ENCODE results near the gene SCAPER. TPM values are rescaled to one million over a fixed set of nuclear protein-coding genes. Genes with fewer than 3 reads are reported as not detected.

SCAPER gene
- total RNA-seq, 1 experiment from 2014 or later: 10.3 TPM

DNA sequence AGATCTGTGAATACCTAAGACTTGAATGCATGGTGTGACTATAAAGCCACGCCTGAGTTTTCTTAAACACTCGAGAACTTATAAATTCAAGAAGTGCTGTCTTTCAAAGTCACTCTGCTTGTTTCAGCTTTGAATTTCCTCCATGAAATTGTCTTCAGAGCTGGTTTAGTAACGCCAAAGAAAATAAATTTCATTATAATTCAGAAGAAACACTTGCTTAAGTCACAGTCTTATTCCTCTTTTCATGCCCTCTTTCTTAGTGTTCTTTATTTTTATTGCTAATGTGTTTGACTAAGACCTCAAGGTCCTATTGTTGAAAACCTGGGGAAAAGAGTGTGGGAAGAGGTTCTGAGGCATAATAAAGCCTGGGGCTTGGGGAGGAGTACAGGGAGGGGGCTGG, 23.1 kb upstream of the SCAPER start (continued):
- TF ChIP-seq, protein P1, sequence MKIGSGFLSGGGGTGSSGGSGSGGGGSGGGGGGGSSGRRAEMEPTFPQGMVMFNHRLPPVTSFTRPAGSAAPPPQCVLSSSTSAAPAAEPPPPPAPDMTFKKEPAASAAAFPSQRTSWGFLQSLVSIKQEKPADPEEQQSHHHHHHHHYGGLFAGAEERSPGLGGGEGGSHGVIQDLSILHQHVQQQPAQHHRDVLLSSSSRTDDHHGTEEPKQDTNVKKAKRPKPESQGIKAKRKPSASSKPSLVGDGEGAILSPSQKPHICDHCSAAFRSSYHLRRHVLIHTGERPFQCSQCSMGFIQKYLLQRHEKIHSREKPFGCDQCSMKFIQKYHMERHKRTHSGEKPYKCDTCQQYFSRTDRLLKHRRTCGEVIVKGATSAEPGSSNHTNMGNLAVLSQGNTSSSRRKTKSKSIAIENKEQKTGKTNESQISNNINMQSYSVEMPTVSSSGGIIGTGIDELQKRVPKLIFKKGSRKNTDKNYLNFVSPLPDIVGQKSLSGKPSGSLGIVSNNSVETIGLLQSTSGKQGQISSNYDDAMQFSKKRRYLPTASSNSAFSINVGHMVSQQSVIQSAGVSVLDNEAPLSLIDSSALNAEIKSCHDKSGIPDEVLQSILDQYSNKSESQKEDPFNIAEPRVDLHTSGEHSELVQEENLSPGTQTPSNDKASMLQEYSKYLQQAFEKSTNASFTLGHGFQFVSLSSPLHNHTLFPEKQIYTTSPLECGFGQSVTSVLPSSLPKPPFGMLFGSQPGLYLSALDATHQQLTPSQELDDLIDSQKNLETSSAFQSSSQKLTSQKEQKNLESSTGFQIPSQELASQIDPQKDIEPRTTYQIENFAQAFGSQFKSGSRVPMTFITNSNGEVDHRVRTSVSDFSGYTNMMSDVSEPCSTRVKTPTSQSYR (CRISPR knock-in tag; IDR thresholded peaks at IDR 0.05): no peak
- TF ChIP-seq SOX15 (CRISPR knock-in tag; IDR thresholded peaks at IDR 0.05) (no peak), ZNF219 (CRISPR knock-in tag; IDR thresholded peaks at IDR 0.05; ENCODE audit: borderline replicate concordance) (no peak)

DNA sequence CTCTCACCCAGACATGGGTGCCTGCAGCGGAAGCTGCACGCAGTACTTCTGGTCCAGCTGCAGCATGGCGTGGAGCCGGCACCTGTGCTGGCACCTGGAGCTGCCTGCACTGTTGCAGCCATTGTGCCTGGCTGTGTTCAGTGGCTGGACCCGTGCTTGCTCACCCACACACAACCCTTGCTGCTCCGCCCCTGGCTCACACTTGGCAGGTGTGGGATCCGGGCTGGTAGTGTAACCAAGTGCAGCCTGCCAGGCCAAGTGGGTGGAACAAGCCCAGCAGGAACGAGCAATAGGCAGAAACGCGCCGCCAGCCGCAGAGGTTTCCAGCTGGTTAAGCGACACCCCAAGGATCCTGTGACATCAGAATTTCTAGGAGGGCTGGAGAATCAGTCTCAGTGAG, 11.2 kb upstream of the SCAPER start:
- no peaks in the 10 kb centered on the region for H3K9me3 Mint-ChIP-seq
- ChIA-PET POLR2A (interaction anchor here (0.6 to 1.0 kb wide), 3 partner anchors 15 to 385 kb away, joined by 3 to 4 read pairs (median 3); partner anchors contain the start of gene RCN2), CTCF (interaction anchor here (1.1 kb wide), 1 partner anchor 119 kb away, joined by 3 read pairs; no protein-coding TSS in a partner anchor)
- no peaks in the 10 kb centered on the region for H3K4me1 Mint-ChIP-seq
- DNase-seq (ENCODE audit: low spot score): no peak
- no peaks in the 10 kb centered on the region for H3K36me3 Mint-ChIP-seq
- no peak overlapping the region for H3K27ac Mint-ChIP-seq
- H3K4me3 Mint-ChIP-seq: no peak overlapping the region
- H3K27me3 Mint-ChIP-seq (ENCODE audit: low read depth): peaks cover 4% of the 10 kb centered on the region
- TF ChIP-seq ZNF263 (CRISPR knock-in tag; IDR thresholded peaks at IDR 0.05; ENCODE audit: low read depth) (no peak), NR2C2 (CRISPR knock-in tag; IDR thresholded peaks at IDR 0.05) (no peak), ELF4 (CRISPR knock-in tag; IDR thresholded peaks at IDR 0.05; ENCODE audit: low read depth) (no peak)
- TF ChIP-seq, protein P2, sequence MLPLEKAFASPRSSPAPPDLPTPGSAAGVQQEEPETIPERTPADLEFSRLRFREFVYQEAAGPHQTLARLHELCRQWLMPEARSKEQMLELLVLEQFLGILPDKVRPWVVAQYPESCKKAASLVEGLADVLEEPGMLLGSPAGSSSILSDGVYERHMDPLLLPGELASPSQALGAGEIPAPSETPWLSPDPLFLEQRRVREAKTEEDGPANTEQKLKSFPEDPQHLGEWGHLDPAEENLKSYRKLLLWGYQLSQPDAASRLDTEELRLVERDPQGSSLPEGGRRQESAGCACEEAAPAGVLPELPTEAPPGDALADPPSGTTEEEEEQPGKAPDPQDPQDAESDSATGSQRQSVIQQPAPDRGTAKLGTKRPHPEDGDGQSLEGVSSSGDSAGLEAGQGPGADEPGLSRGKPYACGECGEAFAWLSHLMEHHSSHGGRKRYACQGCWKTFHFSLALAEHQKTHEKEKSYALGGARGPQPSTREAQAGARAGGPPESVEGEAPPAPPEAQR (CRISPR knock-in tag; IDR thresholded peaks at IDR 0.05): no peak
- no peak for ATAC-seq

DNA sequence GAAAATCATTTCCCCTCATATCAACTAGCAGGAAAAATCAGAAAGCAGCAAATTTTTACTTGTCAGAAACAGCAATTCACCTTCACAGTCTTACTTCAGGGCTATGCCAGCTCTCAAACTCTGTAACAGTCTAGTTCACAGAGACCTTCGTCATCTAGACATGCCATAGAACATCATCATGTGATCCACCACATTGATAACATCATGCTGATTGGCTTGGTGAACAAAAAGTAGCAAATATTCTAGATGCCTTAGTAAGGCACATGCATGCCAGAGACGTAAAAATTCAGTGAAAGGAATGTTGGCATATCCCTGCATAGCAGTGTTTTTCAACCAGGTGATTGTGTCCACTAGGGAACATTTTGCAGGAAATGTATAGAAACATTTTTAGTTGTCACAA, 8.6 kb upstream of the SCAPER start:
- TF ChIP-seq GTF2I (CRISPR knock-in tag; conservative IDR thresholded peaks at IDR 0.05) (no peak), TP53 (CRISPR knock-in tag; IDR thresholded peaks at IDR 0.05) (no peak), ELF4 (CRISPR knock-in tag; IDR thresholded peaks at IDR 0.05; ENCODE audit: low read depth) (no peak), SMAD4 (CRISPR knock-in tag; IDR thresholded peaks at IDR 0.05) (no peak), CREB1 (CRISPR knock-in tag; IDR thresholded peaks at IDR 0.05) (no peak)
- TF ChIP-seq, protein P3, sequence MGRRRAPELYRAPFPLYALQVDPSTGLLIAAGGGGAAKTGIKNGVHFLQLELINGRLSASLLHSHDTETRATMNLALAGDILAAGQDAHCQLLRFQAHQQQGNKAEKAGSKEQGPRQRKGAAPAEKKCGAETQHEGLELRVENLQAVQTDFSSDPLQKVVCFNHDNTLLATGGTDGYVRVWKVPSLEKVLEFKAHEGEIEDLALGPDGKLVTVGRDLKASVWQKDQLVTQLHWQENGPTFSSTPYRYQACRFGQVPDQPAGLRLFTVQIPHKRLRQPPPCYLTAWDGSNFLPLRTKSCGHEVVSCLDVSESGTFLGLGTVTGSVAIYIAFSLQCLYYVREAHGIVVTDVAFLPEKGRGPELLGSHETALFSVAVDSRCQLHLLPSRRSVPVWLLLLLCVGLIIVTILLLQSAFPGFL (CRISPR knock-in tag; IDR thresholded peaks at IDR 0.05; ENCODE audit: borderline replicate concordance): no peak
- TF ChIP-seq, protein P4, sequence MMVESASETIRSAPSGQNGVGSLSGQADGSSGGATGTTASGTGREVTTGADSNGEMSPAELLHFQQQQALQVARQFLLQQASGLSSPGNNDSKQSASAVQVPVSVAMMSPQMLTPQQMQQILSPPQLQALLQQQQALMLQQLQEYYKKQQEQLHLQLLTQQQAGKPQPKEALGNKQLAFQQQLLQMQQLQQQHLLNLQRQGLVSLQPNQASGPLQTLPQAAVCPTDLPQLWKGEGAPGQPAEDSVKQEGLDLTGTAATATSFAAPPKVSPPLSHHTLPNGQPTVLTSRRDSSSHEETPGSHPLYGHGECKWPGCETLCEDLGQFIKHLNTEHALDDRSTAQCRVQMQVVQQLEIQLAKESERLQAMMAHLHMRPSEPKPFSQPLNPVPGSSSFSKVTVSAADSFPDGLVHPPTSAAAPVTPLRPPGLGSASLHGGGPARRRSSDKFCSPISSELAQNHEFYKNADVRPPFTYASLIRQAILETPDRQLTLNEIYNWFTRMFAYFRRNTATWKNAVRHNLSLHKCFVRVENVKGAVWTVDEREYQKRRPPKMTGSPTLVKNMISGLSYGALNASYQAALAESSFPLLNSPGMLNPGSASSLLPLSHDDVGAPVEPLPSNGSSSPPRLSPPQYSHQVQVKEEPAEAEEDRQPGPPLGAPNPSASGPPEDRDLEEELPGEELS (CRISPR knock-in tag; IDR thresholded peaks at IDR 0.05): no peak
- TF ChIP-seq, protein P5, sequence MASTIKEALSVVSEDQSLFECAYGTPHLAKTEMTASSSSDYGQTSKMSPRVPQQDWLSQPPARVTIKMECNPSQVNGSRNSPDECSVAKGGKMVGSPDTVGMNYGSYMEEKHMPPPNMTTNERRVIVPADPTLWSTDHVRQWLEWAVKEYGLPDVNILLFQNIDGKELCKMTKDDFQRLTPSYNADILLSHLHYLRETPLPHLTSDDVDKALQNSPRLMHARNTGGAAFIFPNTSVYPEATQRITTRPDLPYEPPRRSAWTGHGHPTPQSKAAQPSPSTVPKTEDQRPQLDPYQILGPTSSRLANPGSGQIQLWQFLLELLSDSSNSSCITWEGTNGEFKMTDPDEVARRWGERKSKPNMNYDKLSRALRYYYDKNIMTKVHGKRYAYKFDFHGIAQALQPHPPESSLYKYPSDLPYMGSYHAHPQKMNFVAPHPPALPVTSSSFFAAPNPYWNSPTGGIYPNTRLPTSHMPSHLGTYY (CRISPR knock-in tag; IDR thresholded peaks at IDR 0.05): no peak
- CTCF ChIA-PET: no interaction called here
- no peaks in the 10 kb centered on the region for H3K36me3 Mint-ChIP-seq
- H3K27me3 Mint-ChIP-seq (ENCODE audit: low read depth): peaks cover 5% of the 10 kb centered on the region
- H3K4me1 Mint-ChIP-seq: no peaks in the 10 kb centered on the region
- no peaks in the 10 kb centered on the region for H3K9me3 Mint-ChIP-seq
- no peak for DNase-seq (ENCODE audit: low spot score)
- POLR2A ChIA-PET: no interaction called here
- no peak overlapping the region for H3K27ac Mint-ChIP-seq
- no peak overlapping the region for H3K4me3 Mint-ChIP-seq
- ATAC-seq: no peak

Measured in WTC11 (cell line).